Large intestine (tissue), 3 donors: ENCODE data around the gene SIGLEC9. TPM values are rescaled to one million over a fixed set of nuclear protein-coding genes. Genes with fewer than 3 reads are reported as not detected.

Experiments
- DNase-seq, 2 donors: peaks; one replicate each; pipeline versions ENCODE4 v3.0.0 to v3.0.0-alpha.2; 2013
- H3K27ac ChIP-seq: one replicate; pipeline ENCODE4 v1.5.1; 2013; ENCODE audit warnings: low read length
- H3K27me3 ChIP-seq: 2 replicates; pipeline ENCODE4 v1.6.1; 2013; ENCODE audit warnings: low read length; ENCODE audit not compliant: control insufficient read depth, insufficient read depth
- H3K36me3 ChIP-seq: 2 replicates; pipeline ENCODE4 v1.6.1; 2013; ENCODE audit warnings: low read length; ENCODE audit not compliant: control insufficient read depth, insufficient read depth
- H3K4me1 ChIP-seq: one replicate; pipeline ENCODE4 v1.6.1; 2013; ENCODE audit warnings: low read length; ENCODE audit not compliant: control insufficient read depth, insufficient read depth
- H3K4me3 ChIP-seq: one replicate; pipeline ENCODE4 v1.5.1; 2013; ENCODE audit warnings: low read length
- H3K9me3 ChIP-seq: one replicate; pipeline ENCODE4 v1.6.1; 2013; ENCODE audit warnings: mild to moderate bottlenecking, low read depth, low read length, moderate library complexity; ENCODE audit not compliant: control insufficient read depth
- WGBS: methylation state at CpG from one replicate; pipeline ENCODE4 v1.1.5; 2013; ENCODE audit warnings: low lambda C conversion rate; ENCODE audit not compliant: insufficient coverage; 5-methylcytosine and 5-hydroxymethylcytosine counted together
- polyA plus RNA-seq: library from polyadenylated mRNA; unstranded; fragments of 120-200 nt; gene quantifications from one replicate; pipeline ENCODE4 v1.2.1, GENCODE V29; 2013

SIGLEC9 gene
- polyA plus RNA-seq, 1 donor, result 0.76 TPM

DNA sequence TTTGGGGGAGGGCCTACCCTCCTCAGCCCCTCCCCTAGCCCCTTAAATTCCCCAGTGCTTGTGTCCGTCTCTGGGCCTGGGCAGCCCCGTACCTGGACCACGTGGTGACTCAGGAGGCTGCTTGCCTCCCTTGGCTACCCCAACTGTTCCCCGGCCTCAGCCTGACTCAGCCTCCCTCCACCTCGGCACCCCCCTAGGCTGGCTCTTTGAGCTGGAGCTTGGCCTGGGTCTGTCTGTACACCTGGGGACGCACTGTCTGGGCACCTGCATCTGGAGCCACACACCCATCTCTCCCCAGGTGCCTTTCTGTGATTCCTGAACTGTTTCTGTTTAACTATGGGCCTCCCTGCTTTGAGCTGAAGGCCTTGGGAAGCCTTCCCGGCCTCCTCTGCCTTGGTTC, 40.2 kb upstream of the SIGLEC9 start:
- no peaks in the 10 kb centered on the region for H3K9me3 ChIP-seq
- H3K4me1 ChIP-seq, result no peaks in the 10 kb centered on the region
- no peak overlapping the region for H3K27ac ChIP-seq
- WGBS, result 57% methylated on average over 1 of the region's 7 CpGs
- DNase-seq, result no peak
- no peak overlapping the region for H3K4me3 ChIP-seq
- no peaks in the 10 kb centered on the region for H3K36me3 ChIP-seq
- no peaks in the 10 kb centered on the region for H3K27me3 ChIP-seq

DNA sequence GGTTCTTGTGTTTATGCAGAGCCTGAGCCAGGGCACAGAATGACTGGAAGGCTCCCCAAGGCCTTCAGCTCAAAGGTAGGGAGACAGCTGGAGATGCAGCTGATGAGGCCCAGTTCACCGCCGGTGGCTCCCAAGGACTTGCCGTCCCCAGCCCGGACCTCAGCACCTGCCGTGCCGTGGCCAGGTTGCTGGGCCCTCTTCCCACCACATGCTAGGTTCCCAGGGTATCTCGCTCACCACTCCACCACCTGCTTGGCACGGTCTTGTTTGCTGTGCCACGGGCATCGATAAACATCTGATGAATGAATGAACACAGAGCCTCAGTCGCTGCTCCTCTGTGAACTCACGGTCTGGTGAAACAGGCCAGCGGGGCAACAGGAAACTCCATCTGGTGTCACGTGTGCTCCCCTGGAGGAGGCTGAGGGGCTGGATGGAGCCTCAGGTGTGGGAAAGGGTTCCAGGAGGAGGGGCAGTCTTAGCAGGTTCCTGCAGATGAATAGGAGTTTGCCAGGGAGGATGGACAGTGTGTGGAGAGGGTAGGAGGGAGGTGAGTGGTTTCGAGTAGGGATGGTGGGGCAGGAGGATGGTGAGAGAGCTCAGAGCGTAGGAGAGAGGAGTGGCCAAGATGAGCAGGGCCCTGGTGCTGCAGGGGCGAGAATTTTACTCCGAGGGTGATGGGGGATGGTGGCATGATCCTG, 38.4 kb upstream of the SIGLEC9 start:
- 40% methylated on average over 1 of the region's 18 CpGs for WGBS
- Histone ChIP-seq H3K4me3 (no peak overlapping the region), H3K4me1 (no peaks in the 10 kb centered on the region), H3K36me3 (no peaks in the 10 kb centered on the region), H3K9me3 (no peaks in the 10 kb centered on the region), H3K27me3 (no peaks in the 10 kb centered on the region), H3K27ac (no peak overlapping the region)
- DNase-seq, result no peak

DNA sequence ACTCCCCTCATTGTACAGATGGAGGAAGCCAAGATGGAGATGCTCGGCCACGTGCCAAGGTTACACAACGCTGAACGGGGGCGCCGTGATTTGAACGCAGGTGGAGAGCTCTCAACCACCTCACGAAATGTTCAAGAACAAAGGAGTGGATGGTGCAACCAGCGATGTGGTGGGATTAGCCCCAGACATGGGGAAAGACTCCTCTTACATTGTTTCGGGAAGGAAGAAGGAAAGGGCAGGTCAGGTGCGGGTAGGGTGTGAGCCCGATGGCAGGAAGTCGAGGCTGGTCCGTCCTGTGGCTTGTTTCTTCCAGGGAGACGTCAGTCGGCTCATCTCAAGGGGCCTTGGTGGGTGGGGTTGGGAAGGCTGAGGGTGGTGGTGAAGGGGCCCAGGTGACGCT, 34.9 kb upstream of the SIGLEC9 start:
- H3K9me3 ChIP-seq, result no peaks in the 10 kb centered on the region
- H3K36me3 ChIP-seq, result no peaks in the 10 kb centered on the region
- no CpG with 5 or more reads among the region's 17 CpGs for WGBS

DNA sequence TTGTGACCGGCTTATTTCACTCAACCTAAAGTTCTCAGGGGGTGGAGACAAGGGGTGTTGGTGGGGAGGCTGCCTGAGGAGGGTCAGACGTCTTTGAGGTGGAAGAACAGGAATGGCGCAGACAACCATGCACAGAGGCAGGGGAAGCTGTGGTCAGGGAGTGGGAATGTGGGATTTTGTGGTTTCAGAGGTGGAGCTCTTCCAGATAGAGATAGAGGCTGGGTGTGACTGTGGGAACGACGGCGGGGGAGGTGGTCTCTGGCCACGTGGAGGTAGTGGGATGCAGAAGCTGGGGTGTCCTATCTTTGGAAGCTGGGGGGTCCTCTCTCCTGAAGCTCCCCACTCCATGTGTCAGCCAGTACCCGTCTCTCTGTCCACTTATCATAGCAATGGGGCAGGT, 34.2 kb upstream of the SIGLEC9 start:
- Histone ChIP-seq H3K4me3 (no peak overlapping the region), H3K27ac (no peak overlapping the region), H3K4me1 (no peaks in the 10 kb centered on the region), H3K27me3 (no peaks in the 10 kb centered on the region), H3K9me3 (no peaks in the 10 kb centered on the region), H3K36me3 (no peaks in the 10 kb centered on the region)
- whole genome bisulfite sequencing, result no CpG with 5 or more reads among the region's 8 CpGs
- DNase-seq, result no peak

More for the DNA sequence above, 34.9 kb upstream of the SIGLEC9 start:
- H3K4me1 ChIP-seq, result no peaks in the 10 kb centered on the region
- DNase-seq, result no peak
- no peak overlapping the region for H3K27ac ChIP-seq
- no peak overlapping the region for H3K4me3 ChIP-seq
- H3K27me3 ChIP-seq, result no peaks in the 10 kb centered on the region

GRCh38 chr19:51091126-51091525, 33.6 kb upstream of the SIGLEC9 start:
- Histone ChIP-seq H3K4me1 (no peaks in the 10 kb centered on the region), H3K27me3 (no peaks in the 10 kb centered on the region), H3K36me3 (no peaks in the 10 kb centered on the region), H3K4me3 (no peak overlapping the region), H3K27ac (no peak overlapping the region), H3K9me3 (no peaks in the 10 kb centered on the region)
- no peak for DNase-seq
- no CpG with 5 or more reads among the region's 10 CpGs for WGBS

- Histone ChIP-seq H3K27ac (no peak overlapping the region), H3K4me3 (no peak overlapping the region), H3K36me3 (no peaks in the 10 kb centered on the region), H3K27me3 (no peaks in the 10 kb centered on the region), H3K4me1 (no peaks in the 10 kb centered on the region), H3K9me3 (no peaks in the 10 kb centered on the region)
- no peak for DNase-seq
- WGBS, result 37% methylated on average over 6 of the region's 16 CpGs
Observed at GRCh38 chr19:51091895-51092873, 32.5 kb upstream of the SIGLEC9 start.

GRCh38 chr19:51093101-51093500, 31.6 kb upstream of the SIGLEC9 start:
- WGBS, result 50% methylated on average over 2 of the region's 8 CpGs
- H3K9me3 ChIP-seq, result no peaks in the 10 kb centered on the region
- H3K36me3 ChIP-seq, result no peaks in the 10 kb centered on the region
- DNase-seq, result no peak
- no peak overlapping the region for H3K27ac ChIP-seq
- no peaks in the 10 kb centered on the region for H3K4me1 ChIP-seq
- H3K4me3 ChIP-seq, result no peak overlapping the region
- no peaks in the 10 kb centered on the region for H3K27me3 ChIP-seq

DNA sequence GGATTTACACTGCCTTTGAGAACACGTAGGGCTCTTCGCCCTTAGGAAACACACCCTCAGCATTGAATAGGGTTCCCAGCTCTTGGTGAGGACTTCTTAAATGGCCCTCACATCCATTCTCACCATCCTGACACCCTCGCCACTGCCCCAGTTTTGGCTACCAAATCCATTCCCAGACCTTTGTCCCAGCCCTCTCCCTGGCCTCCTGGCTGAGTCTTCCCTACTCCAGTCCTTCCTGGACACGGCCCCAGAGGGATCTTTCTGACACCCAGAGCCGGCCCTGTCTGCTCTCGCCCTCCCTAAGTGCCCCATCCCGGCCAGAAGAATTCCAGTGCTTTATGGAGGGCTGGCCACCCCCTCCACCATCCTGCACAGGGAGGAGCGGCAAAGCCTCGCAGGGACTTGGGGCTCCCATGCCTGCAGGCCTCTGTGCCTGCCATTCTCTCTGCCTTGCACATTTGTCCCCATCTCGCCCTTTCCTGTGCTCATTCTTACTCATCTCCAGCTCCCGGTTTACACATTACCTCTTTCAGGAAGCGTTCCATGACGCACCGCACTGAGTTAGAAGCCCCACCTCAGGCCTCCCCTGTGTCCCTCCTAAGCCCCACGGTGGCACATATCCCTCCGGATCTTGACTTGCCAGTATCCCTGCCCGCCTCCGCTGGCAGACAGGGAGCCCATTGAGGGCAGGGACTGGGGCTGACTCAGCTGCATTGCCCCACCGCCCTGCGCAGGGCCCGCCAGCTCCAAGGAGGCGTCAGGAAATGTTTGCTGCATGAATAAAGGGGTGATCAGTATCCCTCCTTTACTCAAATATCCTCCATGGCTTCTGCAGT, 31.0 kb upstream of the SIGLEC9 start:
- Histone ChIP-seq H3K27me3 (no peaks in the 10 kb centered on the region), H3K36me3 (no peaks in the 10 kb centered on the region), H3K4me3 (no peak overlapping the region), H3K9me3 (no peaks in the 10 kb centered on the region), H3K4me1 (no peaks in the 10 kb centered on the region), H3K27ac (no peak overlapping the region)
- WGBS, result 67% methylated on average over 3 of the region's 22 CpGs
- no peak for DNase-seq

DNA sequence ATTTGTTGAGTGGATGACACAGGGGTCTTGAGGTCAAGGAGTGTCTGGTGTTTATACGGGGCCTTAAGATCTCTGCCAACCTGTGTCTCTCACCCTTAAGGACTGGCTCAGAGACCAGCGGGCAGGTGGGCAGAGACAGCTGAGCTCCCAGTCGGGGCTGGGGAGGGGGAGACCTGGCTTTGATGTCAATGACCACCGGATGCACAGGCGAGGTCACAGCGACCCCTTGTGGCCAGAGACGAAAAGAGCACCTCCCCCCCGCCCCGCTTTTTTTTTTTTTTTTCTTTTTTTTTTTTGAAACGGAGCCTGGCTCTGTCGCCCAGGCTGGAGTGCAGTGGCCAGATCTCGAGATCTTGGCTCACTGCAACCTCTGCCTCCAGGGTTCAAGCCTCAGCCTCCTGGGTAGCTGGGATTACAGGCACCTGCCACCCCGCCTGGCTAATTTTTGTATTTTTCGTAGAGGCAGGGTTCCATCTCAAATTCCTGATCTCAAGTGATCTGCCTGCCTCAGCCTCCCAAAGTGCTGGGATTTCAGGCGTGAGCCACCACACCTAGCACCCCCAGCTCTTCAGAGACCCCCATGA, 29.9 kb upstream of the SIGLEC9 start:
- Histone ChIP-seq H3K27ac (no peak overlapping the region), H3K9me3 (no peaks in the 10 kb centered on the region), H3K27me3 (no peaks in the 10 kb centered on the region), H3K4me1 (no peaks in the 10 kb centered on the region), H3K36me3 (peaks cover 2% of the 10 kb centered on the region), H3K4me3 (no peak overlapping the region)
- WGBS, result no CpG with 5 or more reads among the region's 15 CpGs
- no peak for DNase-seq
